HG02588 (cell line): ENCODE data around the gene MSX1.
A peak's percentile ranks its signal among the peaks of the same experiment; 100 is the strongest.

Source experiments
- ATAC-seq: cut with Tn5 transposase; IDR thresholded peaks from one replicate; pipeline ENCODE4 v1.9.1; 2021; ENCODE audit warnings: mild to moderate bottlenecking, moderate library complexity; ENCODE audit not compliant: unreplicated experiment

MSX1 gene

GRCh38 chr4:4840351-4840750 is 19.1 kb upstream of the MSX1 start:
- ATAC-seq = no peak

- no peak for ATAC-seq
These were observed 18.3 kb upstream of the MSX1 start for GRCh38 chr4:4841156-4841555.

- no peak for ATAC-seq
These were observed 16.7 kb upstream of the MSX1 start for GRCh38 chr4:4842476-4843441.

DNA sequence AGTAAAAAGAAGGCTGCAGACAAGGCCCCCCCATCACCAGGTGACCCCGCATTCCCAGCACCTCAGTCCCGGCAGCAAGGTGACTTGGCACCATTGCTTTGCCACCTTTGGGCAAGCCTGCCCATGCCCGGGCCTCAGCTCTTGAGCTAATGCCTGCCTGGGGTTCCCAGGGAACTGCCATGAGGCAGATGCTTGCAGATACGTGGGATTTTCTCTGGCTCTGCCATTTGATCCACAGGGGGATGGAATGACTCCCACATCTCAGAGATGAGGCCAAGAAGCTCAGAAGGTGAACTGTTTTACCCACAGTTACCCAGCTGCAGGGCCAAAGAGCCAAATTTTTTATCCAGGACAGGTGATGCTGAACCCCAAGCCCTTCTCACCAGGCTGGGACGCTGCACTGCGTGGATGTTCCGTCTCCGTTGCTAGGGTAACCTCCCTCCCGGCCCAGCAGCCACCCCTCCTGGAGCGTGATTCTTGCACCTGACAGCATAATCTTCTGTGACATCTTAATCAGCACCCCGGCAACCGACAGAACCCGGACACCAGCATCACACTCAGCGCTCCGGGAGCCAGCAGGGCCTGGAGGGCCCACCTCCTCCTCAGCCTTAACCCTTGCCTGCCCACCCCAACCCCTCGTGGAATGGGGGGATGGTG is 15.7 kb upstream of the MSX1 start:
- ATAC-seq = no peak

GRCh38 chr4:4845027-4845426 is 14.4 kb upstream of the MSX1 start:
- ATAC-seq = no peak

GRCh38 chr4:4847011-4847410 is 12.5 kb upstream of the MSX1 start:
- ATAC-seq = no peak

DNA sequence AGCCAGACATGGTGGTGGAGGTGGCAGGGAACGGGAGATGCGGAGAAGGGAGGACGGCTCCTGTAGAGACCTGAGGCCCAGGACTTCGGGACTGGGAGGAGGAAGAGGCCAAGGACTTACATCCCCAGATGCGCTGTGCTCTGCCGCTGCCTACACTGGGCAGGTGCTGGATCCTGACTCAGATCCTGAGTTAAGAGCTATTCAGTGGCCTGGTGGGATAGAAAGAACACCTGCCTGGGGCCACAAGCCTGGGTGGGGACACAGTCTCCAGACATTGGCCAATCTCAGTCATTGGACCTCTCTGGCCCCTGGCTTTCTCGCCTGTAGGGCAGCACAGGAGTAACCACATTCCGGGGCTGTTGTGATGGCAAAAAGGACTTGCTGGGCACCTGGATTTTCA is 10.9 kb upstream of the MSX1 start:
- ATAC-seq = no peak

DNA sequence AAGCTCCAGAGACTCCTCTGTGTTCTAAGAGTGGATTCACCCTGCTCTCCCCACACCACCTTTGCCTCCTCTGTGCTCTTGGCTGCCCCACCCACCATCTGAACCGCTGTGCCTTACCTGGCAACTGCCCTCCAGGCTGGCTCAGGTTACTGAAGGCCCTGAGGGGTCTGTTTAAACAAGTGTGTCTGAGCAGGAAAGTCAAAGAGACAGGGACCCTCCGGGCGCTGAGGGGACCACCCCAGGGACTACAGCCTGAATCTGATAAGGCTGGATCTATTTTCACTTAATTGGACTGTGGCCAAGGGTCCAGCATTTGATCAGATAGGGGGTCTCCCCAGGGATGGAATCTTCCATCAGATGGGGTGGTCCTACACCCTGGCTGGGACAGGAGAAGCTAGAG is 10.4 kb upstream of the MSX1 start:
- no peak for ATAC-seq

DNA sequence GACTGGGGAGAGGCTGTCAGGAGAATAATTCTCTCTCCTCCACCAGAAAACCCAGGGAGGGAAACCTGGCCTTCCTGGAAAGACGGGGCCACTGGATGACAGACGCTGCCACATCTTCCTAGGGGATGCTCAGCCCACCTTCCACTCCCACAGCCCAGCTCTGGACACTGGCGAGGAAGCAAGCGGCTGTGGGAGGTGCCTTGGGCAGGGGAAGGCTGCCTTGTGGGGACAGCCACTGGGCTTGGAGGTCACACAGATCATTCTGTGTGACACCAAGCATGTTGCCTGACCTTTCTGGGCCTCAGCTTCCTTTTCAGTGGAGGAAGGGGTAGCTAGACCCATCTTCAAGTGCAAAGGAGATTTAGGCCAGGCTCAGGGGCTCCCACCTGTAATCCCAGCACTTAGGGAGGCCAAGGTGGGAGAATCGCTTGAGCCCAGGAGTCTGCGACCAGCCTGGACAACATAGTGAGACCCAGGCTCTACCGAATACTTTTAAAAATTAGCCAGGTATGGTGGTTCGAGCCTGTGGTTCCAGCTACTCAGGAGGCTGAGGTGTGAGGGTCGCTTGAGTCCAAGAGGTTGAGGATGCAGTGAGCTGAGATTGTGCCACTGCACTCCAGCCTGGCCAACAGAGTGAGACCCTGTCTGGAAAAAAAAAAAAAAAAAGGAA is 9.8 kb upstream of the MSX1 start:
- no peak for ATAC-seq

DNA sequence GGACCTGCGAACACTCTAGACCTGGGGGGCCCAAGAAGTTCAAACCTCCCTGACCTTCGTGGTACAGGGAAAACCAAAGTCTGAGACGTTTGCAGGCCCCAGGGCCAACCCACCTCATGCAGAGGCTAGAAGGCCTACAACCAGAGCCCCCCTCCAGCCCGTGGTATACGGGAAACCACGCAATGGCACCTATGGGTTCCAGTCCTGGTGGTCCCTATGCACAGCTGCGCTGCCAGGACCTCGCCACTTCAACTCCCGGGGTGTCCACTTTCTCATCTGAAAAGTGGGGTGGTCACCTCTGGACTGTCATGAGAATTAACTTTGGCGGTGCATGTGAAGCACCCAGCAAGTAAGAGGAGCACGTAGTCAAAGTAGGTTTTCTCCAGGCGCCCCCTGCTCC is 8.4 kb upstream of the MSX1 start:
- ATAC-seq = no peak

DNA sequence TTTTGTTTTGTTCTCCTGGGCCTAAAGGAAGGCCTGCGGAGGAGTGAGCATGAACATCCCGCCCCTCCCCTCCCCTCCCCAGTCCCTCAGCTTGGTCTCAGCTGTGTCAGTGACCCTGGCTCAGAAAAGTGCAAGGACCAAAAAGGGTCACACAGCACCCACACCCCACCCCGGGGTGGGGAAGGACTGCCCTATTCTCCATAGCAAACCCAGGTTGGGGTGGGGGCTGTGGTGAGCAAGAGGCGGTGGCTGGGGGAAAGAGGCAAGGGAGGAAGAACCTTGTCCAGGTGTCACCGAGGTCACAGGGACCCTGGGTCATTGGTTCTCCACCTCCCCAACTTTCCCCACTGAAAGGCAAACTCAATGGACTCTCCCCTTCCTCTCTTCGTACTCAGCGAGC is 7.6 kb upstream of the MSX1 start:
- no peak for ATAC-seq

- peak; percentile 45 for ATAC-seq
These were observed 6.7 kb upstream of the MSX1 start for GRCh38 chr4:4852591-4853362.

DNA sequence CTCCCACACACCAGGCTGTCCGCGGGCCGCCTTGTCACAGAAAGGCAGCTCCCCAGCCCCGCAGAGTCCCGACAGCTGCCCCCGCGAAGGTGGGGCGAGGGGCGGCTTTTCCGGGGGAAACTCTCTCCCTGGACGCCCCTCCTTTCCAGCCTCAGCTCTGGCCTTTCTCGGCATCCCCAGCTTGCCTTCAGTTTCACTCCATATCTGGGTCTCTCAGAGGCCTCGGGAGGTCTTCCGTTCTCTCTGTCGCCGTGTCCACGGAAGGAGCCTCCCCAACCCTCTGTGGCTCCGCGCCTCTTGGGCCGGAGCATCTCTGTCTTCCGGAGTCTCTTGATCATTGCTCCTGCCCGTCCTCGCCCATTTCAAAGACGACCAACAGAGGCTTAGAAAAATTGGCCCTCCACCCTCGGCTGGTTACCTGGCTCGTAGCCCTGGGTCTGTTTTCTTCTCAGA is 6.1 kb upstream of the MSX1 start:
- peak; percentile 29 for ATAC-seq

DNA sequence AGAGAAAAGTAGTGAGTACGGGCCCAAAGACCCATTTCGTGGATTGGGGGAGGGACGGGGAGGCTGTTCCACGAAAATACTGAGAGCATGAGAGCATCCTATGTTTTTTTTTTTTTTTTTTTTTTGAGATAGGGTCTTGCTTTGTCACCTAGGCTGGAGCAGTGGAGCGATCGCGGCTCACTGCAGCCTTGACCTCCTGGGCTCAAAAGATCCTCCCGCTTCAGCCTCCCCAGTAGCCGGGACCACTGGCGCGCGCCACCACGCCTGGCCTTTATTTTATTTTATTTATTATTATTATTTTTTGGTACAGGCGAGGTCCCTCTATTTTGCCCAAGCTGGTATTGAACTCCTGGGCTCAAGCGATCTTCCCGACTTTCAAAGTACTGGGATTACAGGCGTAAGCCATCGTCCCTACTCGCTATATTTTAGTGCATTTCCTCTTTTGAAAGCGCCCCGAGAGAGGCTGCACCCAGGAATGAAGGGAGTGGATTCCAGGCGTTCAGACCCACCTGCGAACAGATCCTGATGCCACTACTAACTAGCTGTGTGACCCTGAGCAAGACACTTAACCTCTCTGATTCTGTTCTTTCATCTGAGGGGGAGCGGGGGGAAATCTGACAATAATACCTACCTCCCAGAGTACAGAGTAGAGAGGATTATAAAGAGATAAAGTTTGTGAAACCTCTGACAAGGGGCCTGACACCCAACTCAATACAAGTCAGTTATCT is 5.4 kb upstream of the MSX1 start:
- no peak for ATAC-seq

GRCh38 chr4:4854649-4855295 is 4.7 kb upstream of the MSX1 start:
- ATAC-seq = no peak

DNA sequence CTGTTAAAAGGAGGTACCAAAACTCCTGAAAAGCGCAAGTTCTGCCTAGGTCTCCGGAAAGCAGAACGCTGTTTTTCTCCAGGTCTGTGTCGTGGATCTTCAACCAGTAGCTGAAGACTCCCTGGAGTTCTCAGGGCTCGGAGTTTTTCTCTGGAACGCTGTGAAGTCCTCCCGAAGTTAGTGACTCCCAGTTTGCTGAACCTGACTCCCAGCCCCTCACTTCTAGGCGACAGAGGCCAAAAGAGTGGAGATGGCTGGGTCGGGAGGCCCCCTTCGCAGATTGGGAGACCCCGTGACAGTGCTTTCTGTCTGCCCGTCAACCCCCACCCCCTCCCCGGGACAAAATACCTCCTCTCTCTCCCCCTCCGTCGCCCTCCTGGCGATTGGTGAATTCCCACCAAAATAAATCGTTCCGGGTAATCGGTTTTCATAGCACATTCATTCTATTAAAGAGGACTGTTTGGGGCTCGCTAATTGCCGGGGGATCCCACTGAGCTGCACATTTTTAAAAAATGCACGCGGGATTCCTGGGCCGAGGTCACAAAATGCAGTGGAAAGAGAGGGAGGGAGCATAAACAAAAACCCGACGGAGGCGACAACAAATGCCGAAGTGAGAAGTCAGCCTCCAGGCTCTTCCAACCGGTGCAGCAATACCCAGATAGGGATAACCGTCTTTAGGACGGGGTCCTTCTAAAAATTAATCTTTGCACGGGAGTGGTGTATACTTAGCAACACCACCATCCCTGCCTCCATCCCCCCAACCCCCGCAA is 4.0 kb upstream of the MSX1 start:
- no peak for ATAC-seq

DNA sequence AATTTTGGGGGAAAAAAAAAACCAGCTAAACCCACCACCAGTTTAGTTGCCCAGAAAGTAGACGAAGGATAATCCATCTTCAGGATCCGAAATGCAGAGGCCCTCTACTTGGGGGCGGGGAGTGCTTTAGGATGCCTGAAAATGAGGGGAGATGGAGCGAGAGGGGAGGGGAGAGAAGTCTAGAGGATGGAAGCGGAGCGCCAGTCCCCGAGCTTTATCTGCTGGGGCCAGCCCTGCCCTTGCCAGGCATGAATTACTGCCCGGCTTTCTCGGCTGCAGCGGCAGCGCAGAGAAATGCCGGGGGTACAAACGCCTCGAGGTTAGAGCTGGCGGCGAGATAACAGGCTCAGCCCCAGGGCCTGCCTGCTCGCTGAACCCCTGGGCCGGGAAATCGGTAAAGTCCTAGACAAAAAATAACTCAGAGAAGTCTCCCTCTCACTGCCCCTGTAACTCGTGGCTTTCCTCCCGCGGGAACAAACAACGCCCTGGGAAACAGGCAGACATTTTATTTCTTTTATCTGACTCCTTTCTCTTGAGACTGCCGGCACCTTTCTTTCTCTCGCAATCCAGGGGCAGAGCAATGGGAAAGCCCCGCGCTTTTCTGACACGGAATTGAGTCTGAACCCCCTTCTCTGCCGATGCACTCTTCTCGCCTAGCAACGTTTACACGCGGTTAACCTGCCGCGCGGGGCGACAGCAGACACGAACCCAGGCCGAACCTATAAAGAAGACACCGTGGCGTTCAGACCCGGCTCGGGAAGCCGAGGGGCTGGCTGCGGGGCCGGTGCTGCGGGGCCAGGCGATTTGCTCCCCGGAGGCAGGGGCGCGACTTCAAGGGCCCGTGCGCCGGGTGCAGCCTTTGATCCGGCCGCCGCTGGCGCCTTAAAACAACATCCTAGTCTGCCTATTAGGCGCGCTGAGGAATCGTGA is 3.1 kb upstream of the MSX1 start:
- ATAC-seq = no peak
